Endodermal cell (in vitro differentiated cells): ENCODE results near the gene TRIM10. TPM values are rescaled to one million over a fixed set of nuclear protein-coding genes. Genes with fewer than 3 reads are reported as not detected.

Source experiments
- DNase-seq: peaks from one replicate; pipeline ENCODE4 v3.0.0-alpha.2; 2017
- H3K27ac ChIP-seq: 2 replicates; pipeline ENCODE4 v1.5.1; 2013; ENCODE audit warnings: mild to moderate bottlenecking, low read depth, low read length, moderate library complexity
- H3K27me3 ChIP-seq: 2 replicates; pipeline ENCODE4 v1.6.1; 2013; ENCODE audit warnings: mild to moderate bottlenecking, low read length, moderate library complexity; ENCODE audit not compliant: insufficient read depth, control insufficient read depth, poor library complexity, severe bottlenecking
- H3K36me3 ChIP-seq: 2 replicates; pipeline ENCODE4 v1.7.0; 2013; ENCODE audit warnings: mild to moderate bottlenecking, low read length, moderate library complexity; ENCODE audit not compliant: control insufficient read depth, insufficient read depth
- H3K4me1 ChIP-seq: one replicate; pipeline ENCODE4 v1.7.0; 2013; ENCODE audit warnings: low read length; ENCODE audit not compliant: control insufficient read depth, insufficient read depth
- H3K4me3 ChIP-seq: 2 replicates; pipeline ENCODE4 v1.5.1; 2013; ENCODE audit warnings: mild to moderate bottlenecking, low read length, moderate library complexity
- H3K9ac ChIP-seq: 2 replicates; pipeline ENCODE4 v1.6.1; 2013; ENCODE audit warnings: mild to moderate bottlenecking, low read length, moderate library complexity; ENCODE audit not compliant: poor library complexity, severe bottlenecking; ENCODE audit errors: extremely low read depth
- H3K9me3 ChIP-seq: 2 replicates; pipeline ENCODE4 v1.6.1; 2013; ENCODE audit warnings: mild to moderate bottlenecking, low read length, moderate library complexity; ENCODE audit not compliant: control insufficient read depth
- H3K27ac Mint-ChIP-seq: 2 replicates; pipeline ENCODE4 v1.8.0; 2020; ENCODE audit warnings: mixed read lengths
- H3K27me3 Mint-ChIP-seq: 2 replicates; pipeline ENCODE4 v1.8.0; 2021; ENCODE audit warnings: mild to moderate bottlenecking, mixed read lengths; ENCODE audit not compliant: insufficient read depth
- H3K36me3 Mint-ChIP-seq: 2 replicates; pipeline ENCODE4 v1.8.0; 2020; ENCODE audit warnings: low read depth, mixed read lengths
- H3K4me1 Mint-ChIP-seq: 2 replicates; pipeline ENCODE4 v1.8.0; 2020; ENCODE audit warnings: mixed read lengths
- H3K4me3 Mint-ChIP-seq: 2 replicates; pipeline ENCODE4 v1.8.0; 2020; ENCODE audit warnings: mild to moderate bottlenecking, moderate library complexity, mixed read lengths
- H3K9me3 Mint-ChIP-seq: 2 replicates; pipeline ENCODE4 v1.8.0; 2020; ENCODE audit warnings: mild to moderate bottlenecking, mixed read lengths
- WGBS, 2 experiments: methylation state at CpG; one replicate each; pipeline versions ENCODE4 v1.1.5 to v1.1.7; 2013; ENCODE audit warnings: missing lambda C conversion rate in 2 of 2, mixed read lengths in 1 of 2; ENCODE audit not compliant: insufficient coverage in 1 of 2, insufficient read length in 1 of 2; 5-methylcytosine and 5-hydroxymethylcytosine counted together
- total RNA-seq, 2 donors: library from RNA; stranded (reverse); fragmentation: NEBNext Ultra II Directional in 1 of 2; extraction: Animal tissue kit (Norgen Biotek cat#: 25700) in 1 of 2; gene quantifications; 2 replicates in 1 of 2; 3 replicates in 1 of 2; pipeline ENCODE4 v1.2.1, GENCODE V29; 2021
- TF ChIP-seq, protein P1 (sequence below): fragments of 200-600 bp; sonication (generic); conservative IDR thresholded peaks from 2 replicates; pipeline ENCODE4 v1.5.0; 2021; ENCODE audit warnings: antibody characterized with exemption, mild to moderate bottlenecking

TRIM10 gene
- total RNA-seq, 2 donors from 2014 or later = not detected

DNA sequence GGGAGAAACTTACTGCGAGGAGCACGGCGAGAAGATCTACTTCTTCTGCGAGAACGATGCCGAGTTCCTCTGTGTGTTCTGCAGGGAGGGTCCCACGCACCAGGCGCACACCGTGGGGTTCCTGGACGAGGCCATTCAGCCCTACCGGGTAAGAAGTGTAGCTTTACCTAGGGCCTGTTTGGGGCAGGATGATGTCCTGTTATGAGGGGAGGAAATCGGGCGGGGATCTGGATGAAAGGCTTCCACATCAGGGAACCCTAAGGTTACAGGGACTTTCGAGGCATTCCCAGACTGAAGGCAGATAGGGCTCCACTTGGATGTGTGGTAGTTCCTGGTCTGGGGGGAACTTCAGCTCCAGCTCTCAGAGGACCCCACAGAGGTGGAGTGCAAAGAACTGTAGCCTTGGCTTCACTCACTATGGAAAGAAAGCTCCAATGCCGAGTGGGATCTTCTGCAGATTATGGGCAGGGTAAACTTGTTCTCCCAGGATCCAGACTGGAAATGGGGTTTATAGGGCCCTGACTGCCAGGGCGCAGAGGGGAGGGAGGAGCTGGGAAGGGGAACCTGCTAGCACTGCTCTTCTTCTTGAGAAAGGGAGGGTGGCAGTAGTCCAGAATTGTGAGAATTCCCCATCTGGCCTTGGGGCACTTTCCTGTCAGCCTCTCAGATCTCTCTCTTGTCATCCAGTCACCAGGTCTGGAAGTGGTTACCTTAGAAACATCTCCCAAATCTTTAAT, 3.1 kb upstream of the TRIM10 start:
- H3K9me3 Mint-ChIP-seq = no peaks in the 10 kb centered on the region
- H3K4me3 ChIP-seq = no peak overlapping the region
- no peaks in the 10 kb centered on the region for H3K36me3 Mint-ChIP-seq
- H3K4me1 Mint-ChIP-seq = no peaks in the 10 kb centered on the region
- H3K27me3 ChIP-seq = peaks cover 34% of the 10 kb centered on the region
- H3K4me3 Mint-ChIP-seq = no peak overlapping the region
- no peak overlapping the region for H3K27ac Mint-ChIP-seq
- no peaks in the 10 kb centered on the region for H3K9me3 ChIP-seq
- peaks cover 65% of the 10 kb centered on the region for H3K27me3 Mint-ChIP-seq
- H3K9ac ChIP-seq = no peak overlapping the region
- DNase-seq = no peak
- WGBS, 2 experiments = 91 to 95% methylated on average over 7 to 16 of the region's 16 CpGs
- H3K36me3 ChIP-seq = no peaks in the 10 kb centered on the region
- TF ChIP-seq, protein P1, sequence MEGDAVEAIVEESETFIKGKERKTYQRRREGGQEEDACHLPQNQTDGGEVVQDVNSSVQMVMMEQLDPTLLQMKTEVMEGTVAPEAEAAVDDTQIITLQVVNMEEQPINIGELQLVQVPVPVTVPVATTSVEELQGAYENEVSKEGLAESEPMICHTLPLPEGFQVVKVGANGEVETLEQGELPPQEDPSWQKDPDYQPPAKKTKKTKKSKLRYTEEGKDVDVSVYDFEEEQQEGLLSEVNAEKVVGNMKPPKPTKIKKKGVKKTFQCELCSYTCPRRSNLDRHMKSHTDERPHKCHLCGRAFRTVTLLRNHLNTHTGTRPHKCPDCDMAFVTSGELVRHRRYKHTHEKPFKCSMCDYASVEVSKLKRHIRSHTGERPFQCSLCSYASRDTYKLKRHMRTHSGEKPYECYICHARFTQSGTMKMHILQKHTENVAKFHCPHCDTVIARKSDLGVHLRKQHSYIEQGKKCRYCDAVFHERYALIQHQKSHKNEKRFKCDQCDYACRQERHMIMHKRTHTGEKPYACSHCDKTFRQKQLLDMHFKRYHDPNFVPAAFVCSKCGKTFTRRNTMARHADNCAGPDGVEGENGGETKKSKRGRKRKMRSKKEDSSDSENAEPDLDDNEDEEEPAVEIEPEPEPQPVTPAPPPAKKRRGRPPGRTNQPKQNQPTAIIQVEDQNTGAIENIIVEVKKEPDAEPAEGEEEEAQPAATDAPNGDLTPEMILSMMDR = no peak
- H3K27ac ChIP-seq = no peak overlapping the region
- H3K4me1 ChIP-seq = no peaks in the 10 kb centered on the region

DNA sequence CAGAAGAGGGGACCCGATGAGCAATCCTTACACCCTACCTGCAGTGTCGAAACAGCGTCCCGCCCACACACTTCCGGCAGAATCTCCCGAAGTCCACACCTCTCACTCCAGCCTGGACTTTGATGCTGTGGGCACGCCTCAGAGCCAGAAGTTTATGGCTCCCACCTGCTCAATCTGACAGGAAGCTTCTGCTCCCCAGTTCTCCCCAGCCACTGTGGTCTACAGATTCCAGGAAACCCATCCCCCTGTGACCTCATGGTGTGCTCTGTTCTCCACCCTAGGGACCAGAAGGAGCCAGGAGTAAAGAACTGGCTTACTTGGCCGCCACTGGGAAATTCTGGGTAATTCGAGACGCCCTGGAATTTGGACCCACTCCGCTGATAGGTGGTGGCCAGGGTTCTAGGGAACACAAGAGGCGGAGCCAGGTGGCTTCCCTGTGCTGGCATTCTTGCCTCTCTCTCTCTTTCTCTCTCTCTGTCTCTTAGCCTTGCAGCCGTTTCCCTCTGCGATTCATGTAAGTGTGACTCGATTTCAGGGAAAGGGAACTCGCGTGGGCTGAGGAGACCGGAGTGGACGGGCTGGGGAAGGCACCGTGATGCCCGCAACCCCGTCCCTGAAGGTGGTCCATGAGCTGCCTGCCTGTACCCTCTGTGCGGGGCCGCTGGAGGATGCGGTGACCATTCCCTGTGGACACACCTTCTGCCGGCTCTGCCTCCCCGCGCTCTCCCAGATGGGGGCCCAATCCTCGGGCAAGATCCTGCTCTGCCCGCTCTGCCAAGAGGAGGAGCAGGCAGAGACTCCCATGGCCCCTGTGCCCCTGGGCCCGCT, 2.3 kb upstream of the TRIM10 start, which contains the start of gene TRIM15:
Gene TRIM15, plus strand, starts transcription at position 457 of the 828 bp plus-strand sequence. Its CDS starts 139 bp downstream, at position 596.
- Histone ChIP-seq H3K4me1 (no peaks in the 10 kb centered on the region), H3K9ac (no peak within 1 kb of the TSS), H3K27ac (no peak within 1 kb of the TSS), H3K27me3 (peaks cover 35% of the 10 kb centered on the region), H3K36me3 (no peaks in the 10 kb centered on the region), H3K9me3 (no peaks in the 10 kb centered on the region), H3K4me3 (no peak within 1 kb of the TSS)
- no peaks in the 10 kb centered on the region for H3K9me3 Mint-ChIP-seq
- TF ChIP-seq, protein P1 = no peak
- H3K36me3 Mint-ChIP-seq = no peaks in the 10 kb centered on the region
- H3K27ac Mint-ChIP-seq = no peak within 1 kb of the TSS
- WGBS, 2 experiments = 90% methylated on average over 20 to 31 of the region's 31 CpGs
- no peak within 1 kb of the TSS for H3K4me3 Mint-ChIP-seq
- DNase-seq = peak; percentile 67
- H3K27me3 Mint-ChIP-seq = peaks cover 65% of the 10 kb centered on the region
- no peaks in the 10 kb centered on the region for H3K4me1 Mint-ChIP-seq

DNA sequence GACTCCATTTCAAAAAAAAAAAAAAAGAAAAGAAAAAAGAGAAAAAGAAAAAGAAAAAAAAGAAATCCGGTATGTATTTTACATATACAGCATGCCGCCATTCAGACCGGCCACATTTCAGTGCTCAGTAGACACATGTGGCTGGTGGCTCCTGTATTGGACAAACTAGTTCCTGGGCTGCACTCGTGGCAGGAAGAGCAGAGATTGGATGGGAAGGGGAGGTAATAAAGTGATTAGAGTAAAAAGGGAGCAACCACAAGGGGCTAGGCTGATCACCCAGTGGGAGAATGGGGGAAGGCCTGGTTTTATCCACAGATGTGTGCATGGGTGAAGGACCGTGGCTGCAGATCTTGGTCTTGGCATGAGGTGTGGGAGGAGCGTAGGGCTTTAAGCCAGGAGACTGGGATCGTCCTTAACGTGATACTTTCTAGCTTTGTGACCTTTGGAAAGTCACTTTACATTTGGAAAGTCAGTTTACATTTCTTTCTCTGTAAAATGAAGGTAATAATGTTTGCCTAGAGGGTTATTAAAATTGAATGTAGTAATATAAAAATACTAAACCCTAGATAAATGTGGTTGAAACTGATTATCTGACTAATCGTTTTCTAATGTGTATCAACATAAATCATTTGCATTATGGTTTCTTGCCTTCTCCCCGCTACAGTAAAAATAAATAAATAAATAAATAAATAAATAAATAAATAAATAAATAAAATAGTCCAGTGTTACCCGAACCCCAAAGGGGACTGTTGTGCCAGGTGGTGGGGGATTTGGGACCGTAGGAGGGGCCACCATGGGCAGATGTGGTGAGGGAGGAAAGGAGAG, 1.5 kb upstream of the TRIM10 start:
- no peaks in the 10 kb centered on the region for H3K4me1 Mint-ChIP-seq
- H3K4me1 ChIP-seq = no peaks in the 10 kb centered on the region
- no peak overlapping the region for H3K4me3 Mint-ChIP-seq
- H3K36me3 ChIP-seq = no peaks in the 10 kb centered on the region
- 90 to 96% methylated on average over 5 to 10 of the region's 12 CpGs for WGBS, 2 experiments
- H3K27me3 ChIP-seq = peaks cover 34% of the 10 kb centered on the region
- H3K9ac ChIP-seq = no peak overlapping the region
- H3K27ac ChIP-seq = no peak overlapping the region
- H3K36me3 Mint-ChIP-seq = no peaks in the 10 kb centered on the region
- H3K27ac Mint-ChIP-seq = no peak overlapping the region
- no peak overlapping the region for H3K4me3 ChIP-seq
- H3K27me3 Mint-ChIP-seq = peaks cover 63% of the 10 kb centered on the region
- H3K9me3 ChIP-seq = no peaks in the 10 kb centered on the region
- H3K9me3 Mint-ChIP-seq = no peaks in the 10 kb centered on the region
- no peak for DNase-seq
- TF ChIP-seq, protein P1 = no peak
